OCI-LY1 (cell line): Measurements from ENCODE around the gene PBX3.

Experiments
- H2AFZ ChIP-seq: fragments of 200-600 bp; sonication (generic), shearing (Covaris generic); 2 replicates; pipeline ENCODE4 v1.6.0; 2014; ENCODE audit warnings: antibody characterized with exemption, mild to moderate bottlenecking, low read length
- H3F3A ChIP-seq: fragments of 200-600 bp; sonication (generic), shearing (Covaris generic); 2 replicates; pipeline ENCODE4 v1.6.0; 2014; ENCODE audit warnings: mild to moderate bottlenecking, antibody characterized with exemption, low read length, moderate library complexity; ENCODE audit not compliant: insufficient read depth
- H3K27ac ChIP-seq: fragments of 200-600 bp; sonication (generic); 2 replicates; pipeline ENCODE4 v1.5.1; 2014; ENCODE audit warnings: low read length, mixed run types, mild to moderate bottlenecking, low read depth; ENCODE audit not compliant: poor library complexity, severe bottlenecking
- H3K27me3 ChIP-seq: fragments of 200-600 bp; sonication (generic); 2 replicates; pipeline ENCODE4 v1.6.0; 2014; ENCODE audit warnings: antibody characterized with exemption, mild to moderate bottlenecking, low read length, moderate library complexity; ENCODE audit not compliant: insufficient read depth
- H3K36me3 ChIP-seq: fragments of 200-600 bp; sonication (generic); 2 replicates; pipeline ENCODE4 v1.6.1; 2014; ENCODE audit warnings: mild to moderate bottlenecking, antibody characterized with exemption, low read length, moderate library complexity, mixed read lengths; ENCODE audit not compliant: insufficient read depth
- H3K4me1 ChIP-seq: fragments of 200-600 bp; sonication (generic); 2 replicates; pipeline ENCODE4 v1.5.1; 2014; ENCODE audit warnings: mild to moderate bottlenecking, low read length, moderate library complexity; ENCODE audit not compliant: insufficient read depth, severe bottlenecking
- H3K4me2 ChIP-seq: fragments of 200-600 bp; sonication (generic), shearing (Covaris generic); 2 replicates; pipeline ENCODE4 v1.6.1; 2014; ENCODE audit warnings: low read length
- H3K4me3 ChIP-seq: fragments of 200-600 bp; sonication (generic); 2 replicates; pipeline ENCODE4 v1.5.1; 2014; ENCODE audit warnings: low read length, low read depth, mild to moderate bottlenecking, mixed read lengths; ENCODE audit not compliant: poor library complexity, severe bottlenecking
- H3K79me2 ChIP-seq: fragments of 200-600 bp; shearing (Covaris generic); 2 replicates; pipeline ENCODE4 v1.6.1; 2016; ENCODE audit warnings: mixed run types, low read length, mixed read lengths; ENCODE audit not compliant: insufficient read depth
- H3K9ac ChIP-seq: fragments of 200-600 bp; sonication (generic), shearing (Covaris generic); 2 replicates; pipeline ENCODE4 v1.6.1; 2014; ENCODE audit warnings: mild to moderate bottlenecking, low read length, mixed read lengths
- H3K9me2 ChIP-seq: fragments of 200-600 bp; sonication (generic), shearing (Covaris generic); 2 replicates; pipeline ENCODE4 v1.6.1; 2014; ENCODE audit warnings: low read depth, mild to moderate bottlenecking, low read length, mixed read lengths
- H3K9me3 ChIP-seq: fragments of 200-600 bp; shearing (Covaris generic); 2 replicates; pipeline ENCODE4 v1.6.1; 2014; ENCODE audit warnings: low read length, mixed read lengths
- H4K20me1 ChIP-seq: fragments of 200-600 bp; sonication (generic), shearing (Covaris generic); 2 replicates; pipeline ENCODE4 v1.6.0; 2016; ENCODE audit warnings: mild to moderate bottlenecking, low read length; ENCODE audit not compliant: insufficient read depth
- EZH2 ChIP-seq: fragments of 200-600 bp; sonication (generic), shearing (Covaris generic); IDR thresholded peaks from 2 replicates; pipeline ENCODE4 v1.8.0; 2017; ENCODE audit warnings: borderline replicate concordance, mixed run types, mild to moderate bottlenecking, antibody characterized with exemption, low read length, moderate library complexity, mixed read lengths
- TF ChIP-seq, protein P1 (sequence below): fragments of 200-600 bp; sonication (generic), shearing (Covaris generic); IDR thresholded peaks from 2 replicates; pipeline ENCODE4 v1.5.1; 2017; ENCODE audit warnings: mild to moderate bottlenecking, antibody characterized with exemption, low read length, moderate library complexity, mixed read lengths

PBX3 gene

DNA sequence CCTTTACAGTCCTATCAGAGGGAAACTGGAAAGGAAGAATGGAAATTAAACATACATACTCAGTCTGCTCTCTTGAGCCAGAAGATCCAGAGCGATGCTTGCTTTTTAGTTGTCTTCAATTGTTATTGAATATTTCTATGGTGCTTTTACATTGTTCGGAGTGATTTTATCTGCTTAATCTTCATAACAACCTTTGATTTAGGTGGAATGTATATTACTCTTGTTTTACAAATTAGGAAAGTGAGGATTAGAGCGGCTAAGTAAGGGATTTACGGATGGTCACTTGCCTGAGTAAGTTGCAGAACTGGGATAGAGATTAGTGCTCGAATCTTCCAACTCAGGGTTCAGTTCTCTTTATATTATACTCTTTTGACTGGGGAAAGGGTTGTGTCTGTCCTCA is 69.1 kb downstream of the PBX3 start:
- H3K9ac ChIP-seq: no peak overlapping the region
- H4K20me1 ChIP-seq: no peaks in the 10 kb centered on the region
- H3K36me3 ChIP-seq: no peaks in the 10 kb centered on the region
- no peaks in the 10 kb centered on the region for H3K27me3 ChIP-seq
- peak overlapping the region; percentile 49 for H3K4me2 ChIP-seq
- H3K27ac ChIP-seq: peak overlapping the region; percentile 82
- TF ChIP-seq, protein P1, sequence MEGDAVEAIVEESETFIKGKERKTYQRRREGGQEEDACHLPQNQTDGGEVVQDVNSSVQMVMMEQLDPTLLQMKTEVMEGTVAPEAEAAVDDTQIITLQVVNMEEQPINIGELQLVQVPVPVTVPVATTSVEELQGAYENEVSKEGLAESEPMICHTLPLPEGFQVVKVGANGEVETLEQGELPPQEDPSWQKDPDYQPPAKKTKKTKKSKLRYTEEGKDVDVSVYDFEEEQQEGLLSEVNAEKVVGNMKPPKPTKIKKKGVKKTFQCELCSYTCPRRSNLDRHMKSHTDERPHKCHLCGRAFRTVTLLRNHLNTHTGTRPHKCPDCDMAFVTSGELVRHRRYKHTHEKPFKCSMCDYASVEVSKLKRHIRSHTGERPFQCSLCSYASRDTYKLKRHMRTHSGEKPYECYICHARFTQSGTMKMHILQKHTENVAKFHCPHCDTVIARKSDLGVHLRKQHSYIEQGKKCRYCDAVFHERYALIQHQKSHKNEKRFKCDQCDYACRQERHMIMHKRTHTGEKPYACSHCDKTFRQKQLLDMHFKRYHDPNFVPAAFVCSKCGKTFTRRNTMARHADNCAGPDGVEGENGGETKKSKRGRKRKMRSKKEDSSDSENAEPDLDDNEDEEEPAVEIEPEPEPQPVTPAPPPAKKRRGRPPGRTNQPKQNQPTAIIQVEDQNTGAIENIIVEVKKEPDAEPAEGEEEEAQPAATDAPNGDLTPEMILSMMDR: no peak
- no peak for TF ChIP-seq EZH2
- H3K4me1 ChIP-seq: peaks cover 47% of the 10 kb centered on the region
- H3K9me2 ChIP-seq: no peaks in the 10 kb centered on the region
- no peaks in the 10 kb centered on the region for H3K9me3 ChIP-seq
- H3K4me3 ChIP-seq: no peak overlapping the region
- H3K79me2 ChIP-seq: no peaks in the 10 kb centered on the region
- H2AFZ ChIP-seq: no peak overlapping the region
- H3F3A ChIP-seq: 0 out of 2 replicates have a peak, but pooled peaks cover 3% of the 10 kb centered on the region

GRCh38 chr9:125820100-125820804 is 73.1 kb downstream of the PBX3 start:
- TF ChIP-seq, protein P1: no peak
- TF ChIP-seq EZH2: no peak
- peak overlapping the region; percentile 66 for H3K4me2 ChIP-seq
- H3K27ac ChIP-seq: peak overlapping the region; percentile 90
- H3F3A ChIP-seq: 0 out of 2 replicates have a peak, but pooled peaks cover 3% of the 10 kb centered on the region
- H3K9me3 ChIP-seq: no peaks in the 10 kb centered on the region
- H3K36me3 ChIP-seq: no peaks in the 10 kb centered on the region
- H3K27me3 ChIP-seq: no peaks in the 10 kb centered on the region
- H3K4me3 ChIP-seq: peak overlapping the region; percentile 58
- H3K4me1 ChIP-seq: peaks cover 76% of the 10 kb centered on the region
- H3K79me2 ChIP-seq: peaks cover 22% of the 10 kb centered on the region
- H3K9ac ChIP-seq: peak overlapping the region; percentile 66
- no peaks in the 10 kb centered on the region for H3K9me2 ChIP-seq
- H2AFZ ChIP-seq: no peak overlapping the region
- no peaks in the 10 kb centered on the region for H4K20me1 ChIP-seq

DNA sequence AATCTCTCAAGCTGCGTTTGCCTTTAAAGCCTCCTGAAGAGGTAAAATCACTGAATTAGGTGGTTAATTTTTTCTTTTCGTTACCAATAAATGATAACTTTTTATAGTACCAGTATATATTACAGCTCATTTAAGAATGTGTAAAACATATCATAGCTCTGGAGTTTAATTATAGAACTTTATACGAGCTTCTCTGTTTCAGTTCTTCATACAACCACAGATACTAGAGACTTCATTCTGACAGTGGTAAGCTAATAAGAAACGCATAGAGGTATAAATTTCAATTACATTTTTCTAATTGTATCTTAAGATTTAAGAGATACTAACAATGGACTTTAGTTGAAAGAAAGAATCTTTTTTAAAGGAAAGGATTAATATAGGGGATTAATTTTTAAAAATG is 73.9 kb downstream of the PBX3 start:
- Histone ChIP-seq H3K36me3 (no peaks in the 10 kb centered on the region), H2AFZ (no peak overlapping the region), H3F3A (no peaks in the 10 kb centered on the region), H3K4me2 (peak overlapping the region; percentile 66), H3K27ac (peak overlapping the region; percentile 90), H3K79me2 (peaks cover 22% of the 10 kb centered on the region), H4K20me1 (no peaks in the 10 kb centered on the region), H3K9ac (peak overlapping the region; percentile 66), H3K4me1 (peaks cover 68% of the 10 kb centered on the region), H3K9me3 (no peaks in the 10 kb centered on the region), H3K9me2 (no peaks in the 10 kb centered on the region), H3K27me3 (no peaks in the 10 kb centered on the region), H3K4me3 (peak overlapping the region; percentile 58)
- TF ChIP-seq, protein P1: no peak
- no peak for TF ChIP-seq EZH2
